ENCODE results near the gene NGEF.

The NGEF gene

DNA sequence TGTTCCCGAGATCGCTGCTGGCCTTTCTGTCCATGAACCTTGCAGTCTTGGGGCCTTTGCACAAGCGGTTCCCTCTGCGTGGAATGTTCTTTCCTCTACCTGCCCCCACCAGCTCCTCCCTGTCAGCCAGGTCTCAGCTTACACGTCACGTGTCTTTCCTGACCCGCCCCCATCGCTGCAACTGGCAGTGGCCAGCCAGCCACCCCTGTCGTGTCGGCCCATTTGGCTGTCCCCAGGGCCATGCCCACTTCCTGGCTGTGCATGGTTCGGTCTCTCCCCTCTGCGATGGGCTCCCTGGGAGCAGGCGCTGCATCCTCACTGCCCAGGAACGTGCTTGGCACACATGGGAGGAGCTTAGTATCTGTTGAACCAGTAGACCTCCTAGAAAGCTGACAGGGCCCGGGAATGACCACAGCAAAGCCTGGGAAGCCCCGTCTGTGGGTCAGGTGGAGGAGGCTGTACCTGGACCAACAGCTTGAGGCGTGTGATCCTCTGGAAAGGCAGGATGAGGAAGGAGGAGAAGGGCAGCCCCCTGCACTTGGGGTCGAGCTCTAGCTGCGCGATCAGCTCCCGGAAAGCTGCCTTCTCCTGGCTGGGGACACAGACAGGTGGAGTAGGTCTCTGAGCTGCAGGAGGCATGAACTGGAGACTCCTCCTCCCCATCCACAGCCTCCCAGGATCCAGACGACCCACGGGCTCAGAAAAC is 122.0 kb downstream of the NGEF start:
- TF ChIP-seq, protein P1, sequence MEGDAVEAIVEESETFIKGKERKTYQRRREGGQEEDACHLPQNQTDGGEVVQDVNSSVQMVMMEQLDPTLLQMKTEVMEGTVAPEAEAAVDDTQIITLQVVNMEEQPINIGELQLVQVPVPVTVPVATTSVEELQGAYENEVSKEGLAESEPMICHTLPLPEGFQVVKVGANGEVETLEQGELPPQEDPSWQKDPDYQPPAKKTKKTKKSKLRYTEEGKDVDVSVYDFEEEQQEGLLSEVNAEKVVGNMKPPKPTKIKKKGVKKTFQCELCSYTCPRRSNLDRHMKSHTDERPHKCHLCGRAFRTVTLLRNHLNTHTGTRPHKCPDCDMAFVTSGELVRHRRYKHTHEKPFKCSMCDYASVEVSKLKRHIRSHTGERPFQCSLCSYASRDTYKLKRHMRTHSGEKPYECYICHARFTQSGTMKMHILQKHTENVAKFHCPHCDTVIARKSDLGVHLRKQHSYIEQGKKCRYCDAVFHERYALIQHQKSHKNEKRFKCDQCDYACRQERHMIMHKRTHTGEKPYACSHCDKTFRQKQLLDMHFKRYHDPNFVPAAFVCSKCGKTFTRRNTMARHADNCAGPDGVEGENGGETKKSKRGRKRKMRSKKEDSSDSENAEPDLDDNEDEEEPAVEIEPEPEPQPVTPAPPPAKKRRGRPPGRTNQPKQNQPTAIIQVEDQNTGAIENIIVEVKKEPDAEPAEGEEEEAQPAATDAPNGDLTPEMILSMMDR (IDR thresholded peaks at IDR 0.05; ENCODE audit: low read depth, low read length, missing control alignments), result no peak
- no peak overlapping the region for H3K4me3 ChIP-seq (replicated peaks; ENCODE audit: low read depth, low read length)
- no peak for DNase-seq (ENCODE audit: extremely low read depth, low read depth)

- no peak overlapping the region for H3K4me3 ChIP-seq (replicated peaks; ENCODE audit: low read depth, low read length)
- DNase-seq (ENCODE audit: extremely low read depth, low read depth), result no peak
Measured at GRCh38 chr2:232890536-232890895, 122.5 kb downstream of the NGEF start.

GRCh38 chr2:232889876-232890401 is 123.1 kb downstream of the NGEF start:
- no peak for DNase-seq (ENCODE audit: extremely low read depth, low read depth)
- H3K4me3 ChIP-seq (replicated peaks; ENCODE audit: low read depth, low read length), result no peak overlapping the region

More at GRCh38 chr2:232890536-232890895, 122.5 kb downstream of the NGEF start:
- TF ChIP-seq, protein P1 (IDR thresholded peaks at IDR 0.05; ENCODE audit: low read depth, low read length, missing control alignments), result no peak

DNA sequence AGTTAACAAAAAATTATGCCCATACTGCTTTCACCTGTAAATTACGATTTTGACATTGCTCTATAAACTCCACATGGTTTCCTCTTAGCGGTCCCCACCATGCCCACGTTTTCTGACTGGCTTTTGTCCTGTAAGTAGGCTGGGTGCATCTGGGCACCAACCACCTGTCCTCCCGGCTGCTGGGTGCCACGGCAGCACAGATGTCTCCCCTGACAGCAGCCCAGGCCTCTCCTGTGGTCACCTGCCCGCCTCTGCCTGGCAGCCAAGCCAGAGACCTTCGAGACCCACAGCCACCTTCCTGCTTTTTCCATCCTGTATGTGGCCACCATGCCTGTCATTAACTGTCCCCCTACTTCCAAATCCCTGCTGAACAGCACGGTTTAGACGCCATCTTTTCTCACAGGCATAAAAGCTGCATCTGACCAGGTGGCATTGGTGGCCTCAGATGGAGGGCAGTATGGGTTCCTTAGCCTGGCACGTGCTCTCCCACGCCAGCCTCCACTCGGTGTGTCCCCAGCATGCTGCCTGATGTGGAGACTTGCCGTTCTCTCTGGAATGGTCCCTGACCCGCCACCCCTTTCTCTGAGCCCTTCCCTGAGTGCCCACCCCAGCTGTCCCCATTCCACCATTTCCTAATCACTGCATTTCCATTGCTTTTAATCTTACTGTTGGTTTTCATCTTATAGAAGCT is 124.1 kb downstream of the NGEF start:
- H3K4me3 ChIP-seq (replicated peaks; ENCODE audit: low read depth, low read length), result no peak overlapping the region
- TF ChIP-seq, protein P1 (IDR thresholded peaks at IDR 0.05; ENCODE audit: low read depth, low read length, missing control alignments), result no peak
- no peak for DNase-seq (ENCODE audit: extremely low read depth, low read depth)

More at GRCh38 chr2:232889876-232890401, 123.1 kb downstream of the NGEF start:
- TF ChIP-seq, protein P1 (IDR thresholded peaks at IDR 0.05; ENCODE audit: low read depth, low read length, missing control alignments), result no peak

DNA sequence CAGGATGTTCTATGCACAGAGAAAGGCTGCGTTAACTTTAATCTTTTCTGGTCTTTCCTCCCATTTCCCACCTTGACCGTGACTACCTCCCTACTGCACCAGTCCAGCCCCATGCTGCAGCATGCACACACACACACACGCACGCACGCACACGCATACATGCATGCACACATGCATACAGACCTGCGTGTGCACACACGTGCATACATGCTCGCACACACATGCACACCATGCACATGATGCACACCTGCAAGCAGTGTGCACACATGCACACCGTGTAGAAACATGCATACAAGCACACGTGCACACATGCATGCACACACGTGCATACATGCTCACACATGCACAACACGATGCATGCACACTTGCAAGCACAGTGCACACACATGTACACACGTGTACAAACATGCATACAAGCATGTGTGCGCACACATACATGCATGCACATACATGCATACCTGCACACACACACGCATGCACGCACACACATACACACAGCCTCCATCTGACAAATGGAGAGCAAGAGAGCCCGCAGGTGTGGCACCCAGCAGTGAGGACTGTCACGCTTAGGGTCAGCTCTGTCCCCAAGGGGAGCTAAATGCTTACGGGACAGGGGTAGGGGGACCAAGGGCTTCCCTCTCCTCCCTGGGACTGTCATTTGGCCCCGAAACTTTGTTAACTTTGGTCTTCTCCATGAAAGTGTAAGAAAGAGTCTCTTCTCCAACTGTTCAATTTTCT is 124.8 kb downstream of the NGEF start:
- H3K4me3 ChIP-seq (replicated peaks; ENCODE audit: low read depth, low read length), result no peak overlapping the region
- DNase-seq (ENCODE audit: extremely low read depth, low read depth), result no peak
- TF ChIP-seq, protein P1 (IDR thresholded peaks at IDR 0.05; ENCODE audit: low read depth, low read length, missing control alignments), result no peak

GRCh38 chr2:232887171-232887850 is 125.7 kb downstream of the NGEF start:
- no peak overlapping the region for H3K4me3 ChIP-seq (replicated peaks; ENCODE audit: low read depth, low read length)
- DNase-seq (ENCODE audit: extremely low read depth, low read depth), result no peak
- TF ChIP-seq, protein P1 (IDR thresholded peaks at IDR 0.05; ENCODE audit: low read depth, low read length, missing control alignments), result peak; percentile 20
